ENCODE data around the gene ECEL1.

DNA sequence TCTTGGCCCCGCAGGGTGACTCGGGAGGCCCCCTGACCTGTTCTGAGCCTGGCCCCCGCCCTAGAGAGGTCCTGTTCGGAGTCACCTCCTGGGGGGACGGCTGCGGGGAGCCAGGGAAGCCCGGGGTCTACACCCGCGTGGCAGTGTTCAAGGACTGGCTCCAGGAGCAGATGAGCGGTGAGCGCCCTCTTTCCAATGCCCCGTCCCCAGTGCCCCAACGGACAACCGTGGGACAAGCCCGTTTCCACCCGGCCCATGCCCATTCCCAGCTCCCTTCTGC is 35.7 kb upstream of the ECEL1 start:
- no peak for TF ChIP-seq CTBP1 (IDR thresholded peaks at IDR 0.05; ENCODE audit: borderline replicate concordance)
- TF ChIP-seq ARNT (IDR thresholded peaks at IDR 0.05): no peak
- no peak for TF ChIP-seq FOXK2 (IDR thresholded peaks at IDR 0.05)
- TF ChIP-seq SUZ12 (IDR thresholded peaks at IDR 0.05): no peak
